ENCODE results near the gene FBXO38. TPM values are rescaled to one million over a fixed set of nuclear protein-coding genes. Genes with fewer than 3 reads are reported as not detected.

The FBXO38 gene
- polyA plus RNA-seq, 3 donors = 6.8 to 22.1 (median 14.8) TPM

GRCh38 chr5:148427370-148428042 lies 43.7 kb downstream of the FBXO38 start:
- Histone ChIP-seq H3K9ac (ENCODE audit: insufficient read depth, low read length, poor library complexity, severe bottlenecking) (no peak overlapping the region), H3K27ac (ENCODE audit: low read depth in 1 of 2, low read length in 2 of 2) (peak overlapping the region in 1 of 2 donors; percentile 4), H4K20me1 (ENCODE audit: insufficient read depth, low read length) (peaks cover 7% of the 10 kb centered on the region), H3K9me3 (replicated peaks in 1 of 2; ENCODE audit: control insufficient read depth in 1 of 2, insufficient read depth in 1 of 2, low read length in 2 of 2) (no peaks in the 10 kb centered on the region), H3K4me2 (replicated peaks; ENCODE audit: extremely low read depth, low read length, poor library complexity, severe bottlenecking) (no peak overlapping the region), H3K79me2 (ENCODE audit: insufficient read depth, low read length) (no peaks in the 10 kb centered on the region), H3K4me1 (ENCODE audit: control insufficient read depth in 1 of 2, insufficient read depth in 2 of 2, low read length in 2 of 2) (no peaks in the 10 kb centered on the region), H3K4me3 (replicated peaks in 1 of 3; ENCODE audit: low read depth in 2 of 3, low read length in 3 of 3) (no peak overlapping the region), H3K27me3 (ENCODE audit: control insufficient read depth in 2 of 2, insufficient read depth in 2 of 2, low read length in 2 of 2) (no peaks in the 10 kb centered on the region), H2AFZ (ENCODE audit: insufficient read depth, low read depth, low read length, poor library complexity, severe bottlenecking) (no peak overlapping the region), H3K36me3 (replicated peaks in 1 of 2; ENCODE audit: control insufficient read depth in 1 of 2, insufficient read depth in 2 of 2, low read length in 2 of 2) (peaks cover 81 to 86% of the 10 kb centered on the region in 2 donors)
- H3K9me3 Mint-ChIP-seq = no peaks in the 10 kb centered on the region
- no peak overlapping the region for H3K4me3 Mint-ChIP-seq
- 92% methylated on average over 11 of the region's 14 CpGs for whole genome bisulfite sequencing (ENCODE audit: insufficient coverage)
- no peaks in the 10 kb centered on the region for H3K4me1 Mint-ChIP-seq
- no peaks in the 10 kb centered on the region for H3K27me3 Mint-ChIP-seq (ENCODE audit: low read depth in 3 of 3)
- DNase-seq = no peak
- H3K36me3 Mint-ChIP-seq = peaks cover 73 to 88% of the 10 kb centered on the region in 2 donors
- H3K27ac Mint-ChIP-seq = peak overlapping the region in 3 of 7 donors; percentile 48 to 50 (median 48)
- intact Hi-C loops (cut with micrococcal nuclease) = no loop called here
- no peak for TF ChIP-seq CTCF (IDR thresholded peaks at IDR 0.05)

DNA sequence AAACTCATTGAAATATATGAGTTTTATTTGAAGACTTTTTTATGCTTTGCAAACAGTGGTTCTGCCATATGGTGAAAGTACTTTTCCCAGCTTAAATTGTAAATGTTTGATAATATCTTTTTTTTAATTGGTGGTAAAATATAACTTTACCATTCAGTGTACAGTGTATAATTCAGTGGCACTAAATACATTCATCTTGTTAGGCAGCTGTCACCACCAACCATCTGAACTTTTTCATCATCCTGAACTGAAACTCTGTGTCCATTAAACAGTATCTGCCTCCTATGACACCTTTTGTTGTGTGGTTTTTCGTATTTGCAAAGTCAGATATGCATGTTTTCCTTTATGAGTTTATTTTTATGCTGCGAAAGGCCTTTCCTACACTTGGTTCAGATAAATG lies 45.1 kb downstream of the FBXO38 start:
- H3K27ac ChIP-seq (ENCODE audit: low read depth in 1 of 2, low read length in 2 of 2) = no peak overlapping the region
- no peaks in the 10 kb centered on the region for H3K79me2 ChIP-seq (ENCODE audit: insufficient read depth, low read length)
- Mint-ChIP-seq H3K27ac (no peak overlapping the region), H3K4me1 (no peaks in the 10 kb centered on the region), H3K4me3 (no peak overlapping the region), H3K36me3 (peaks cover 73 to 87% of the 10 kb centered on the region in 2 donors), H3K9me3 (no peaks in the 10 kb centered on the region), H3K27me3 (ENCODE audit: low read depth in 3 of 3) (no peaks in the 10 kb centered on the region)
- H3K4me1 ChIP-seq (ENCODE audit: control insufficient read depth in 1 of 2, insufficient read depth in 2 of 2, low read length in 2 of 2) = no peaks in the 10 kb centered on the region
- H3K27me3 ChIP-seq (ENCODE audit: control insufficient read depth in 2 of 2, insufficient read depth in 2 of 2, low read length in 2 of 2) = no peaks in the 10 kb centered on the region
- TF ChIP-seq CTCF (IDR thresholded peaks at IDR 0.05) = no peak
- H2AFZ ChIP-seq (ENCODE audit: insufficient read depth, low read depth, low read length, poor library complexity, severe bottlenecking) = no peak overlapping the region
- H3K9me3 ChIP-seq (replicated peaks in 1 of 2; ENCODE audit: control insufficient read depth in 1 of 2, insufficient read depth in 1 of 2, low read length in 2 of 2) = no peaks in the 10 kb centered on the region
- intact Hi-C loops (cut with micrococcal nuclease) = no loop called here
- peaks cover 81 to 86% of the 10 kb centered on the region in 2 donors for H3K36me3 ChIP-seq (replicated peaks in 1 of 2; ENCODE audit: control insufficient read depth in 1 of 2, insufficient read depth in 2 of 2, low read length in 2 of 2)
- no peak overlapping the region for H3K9ac ChIP-seq (ENCODE audit: insufficient read depth, low read length, poor library complexity, severe bottlenecking)
- no peaks in the 10 kb centered on the region for H4K20me1 ChIP-seq (ENCODE audit: insufficient read depth, low read length)
- H3K4me2 ChIP-seq (replicated peaks; ENCODE audit: extremely low read depth, low read length, poor library complexity, severe bottlenecking) = no peak overlapping the region
- WGBS (ENCODE audit: insufficient coverage) = no CpG with 5 or more reads among the region's 2 CpGs
- H3K4me3 ChIP-seq (replicated peaks in 1 of 3; ENCODE audit: low read depth in 2 of 3, low read length in 3 of 3) = no peak overlapping the region
- no peak for DNase-seq

Data from CD14-positive monocyte (primary cell).